Hippocampal formation (tissue), 2 donors: ENCODE data around the gene GNAT1.

ENCODE experiments used
- DNase-seq, 2 donors: peaks; one replicate each; lab custom pipeline; 2025; lab: John Stamatoyannopoulos, UW

The GNAT1 gene

DNA sequence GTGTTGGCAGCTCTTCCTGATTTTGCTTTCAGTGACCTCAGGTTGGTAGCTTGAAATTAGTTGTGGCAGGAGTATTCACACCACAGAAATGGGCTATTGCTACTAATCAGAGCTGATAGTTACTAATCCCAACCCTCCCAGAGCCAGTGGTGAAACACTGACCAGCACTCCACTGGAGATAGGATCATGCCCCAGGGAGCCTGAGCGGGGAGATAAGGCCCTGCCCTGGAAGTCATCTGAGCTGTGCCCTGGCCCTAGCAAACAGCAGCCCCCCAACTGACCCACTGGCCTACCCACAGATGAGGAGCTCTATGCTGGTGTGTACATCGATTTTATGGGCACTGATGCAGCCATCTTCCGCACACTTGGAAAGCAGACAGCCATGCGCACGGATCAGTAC, 9.4 kb upstream of the GNAT1 start:
- DNase-seq = no peak

GRCh38 chr3:50182533-50183099, 8.8 kb upstream of the GNAT1 start:
- DNase-seq = no peak

DNA sequence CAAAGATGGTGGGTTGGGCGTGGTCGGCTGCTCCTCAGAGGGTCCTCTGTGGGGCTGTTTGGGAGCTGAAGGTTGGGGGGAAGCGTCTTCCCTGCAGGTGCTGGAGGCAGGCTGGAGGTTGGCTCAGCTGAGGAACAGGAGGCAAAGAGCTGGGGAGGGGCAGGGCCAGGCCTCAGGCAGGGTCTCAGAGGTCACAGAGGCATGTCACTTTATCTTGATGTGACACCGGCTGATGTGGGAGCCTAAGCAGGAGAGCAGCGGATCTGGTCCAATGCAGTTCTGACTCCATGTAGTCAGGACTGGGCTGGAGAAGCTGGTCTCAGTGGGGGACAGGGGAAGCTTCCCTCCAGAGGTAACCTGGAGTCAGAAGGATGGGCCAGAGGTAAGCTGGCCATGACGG, 7.7 kb upstream of the GNAT1 start:
- no peak for DNase-seq

GRCh38 chr3:50184242-50184978, 7.0 kb upstream of the GNAT1 start:
- DNase-seq = no peak

DNA sequence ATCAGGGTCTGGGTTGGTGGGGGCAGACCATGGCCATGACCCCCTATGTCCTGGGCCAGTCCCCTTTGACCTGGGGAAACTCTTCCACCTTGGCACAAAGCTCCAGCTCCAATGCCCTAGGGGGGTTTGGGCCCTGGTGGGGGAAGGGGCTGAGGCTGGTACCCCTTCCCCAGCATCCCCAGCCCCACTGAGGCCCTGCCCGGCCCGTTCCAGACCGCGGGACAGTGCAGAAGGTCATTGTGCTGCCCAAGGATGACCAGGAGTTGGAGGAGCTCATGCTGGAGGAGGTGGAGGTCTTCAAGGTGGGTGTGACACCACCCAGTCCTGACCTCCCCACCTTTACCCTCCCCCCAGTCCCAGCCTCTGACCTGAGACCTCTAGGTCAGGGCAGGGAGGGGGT, 6.2 kb upstream of the GNAT1 start:
- no peak for DNase-seq

- DNase-seq = no peak
These were observed 5.3 kb upstream of the GNAT1 start for GRCh38 chr3:50186096-50186495.

DNA sequence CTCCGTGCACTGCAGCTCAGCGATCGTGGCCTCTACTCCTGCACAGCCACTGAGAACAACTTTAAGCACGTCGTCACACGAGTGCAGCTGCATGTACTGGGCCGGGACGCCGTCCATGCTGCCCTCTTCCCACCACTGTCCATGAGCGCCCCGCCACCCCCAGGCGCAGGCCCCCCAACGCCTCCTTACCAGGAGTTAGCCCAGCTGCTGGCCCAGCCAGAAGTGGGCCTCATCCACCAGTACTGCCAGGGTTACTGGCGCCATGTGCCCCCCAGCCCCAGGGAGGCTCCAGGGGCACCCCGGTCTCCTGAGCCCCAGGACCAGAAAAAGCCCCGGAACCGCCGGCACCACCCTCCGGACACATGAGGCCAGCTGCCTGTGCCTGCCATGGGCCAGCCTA, 3.7 kb upstream of the GNAT1 start:
- no peak for DNase-seq

- DNase-seq = peak; percentile 42 to 44
These were observed 2.1 kb upstream of the GNAT1 start for GRCh38 chr3:50189274-50189673.

- DNase-seq = no peak
These were observed 1.4 kb upstream of the GNAT1 start for GRCh38 chr3:50189989-50190388.

- DNase-seq = no peak
These were observed 714 bp downstream of the GNAT1 start for GRCh38 chr3:50192124-50192523.

DNA sequence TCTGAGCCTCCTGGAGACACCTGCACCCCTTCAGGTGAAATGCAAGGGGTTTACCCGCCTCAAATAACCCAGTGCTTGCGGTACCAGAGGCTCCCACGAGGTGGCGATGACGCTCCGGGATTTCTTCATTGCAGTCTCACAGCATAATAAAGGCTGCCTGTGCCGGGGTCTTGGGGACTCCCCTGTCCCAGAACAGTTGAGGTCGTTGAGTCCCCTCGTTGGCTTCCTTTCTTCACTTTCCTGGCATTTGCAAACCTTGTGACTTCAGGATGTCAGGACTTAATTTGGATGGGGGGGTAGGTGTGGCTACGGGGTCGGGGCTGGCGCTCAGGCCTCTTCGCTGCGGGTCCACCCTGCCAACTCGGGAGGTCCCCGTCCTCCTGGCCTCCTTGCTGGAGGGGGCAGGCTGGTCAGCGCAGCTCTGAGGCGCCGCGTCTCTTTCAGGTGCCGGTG, 1.3 kb downstream of the GNAT1 start:
- DNase-seq = peak; percentile 13 to 43

DNA sequence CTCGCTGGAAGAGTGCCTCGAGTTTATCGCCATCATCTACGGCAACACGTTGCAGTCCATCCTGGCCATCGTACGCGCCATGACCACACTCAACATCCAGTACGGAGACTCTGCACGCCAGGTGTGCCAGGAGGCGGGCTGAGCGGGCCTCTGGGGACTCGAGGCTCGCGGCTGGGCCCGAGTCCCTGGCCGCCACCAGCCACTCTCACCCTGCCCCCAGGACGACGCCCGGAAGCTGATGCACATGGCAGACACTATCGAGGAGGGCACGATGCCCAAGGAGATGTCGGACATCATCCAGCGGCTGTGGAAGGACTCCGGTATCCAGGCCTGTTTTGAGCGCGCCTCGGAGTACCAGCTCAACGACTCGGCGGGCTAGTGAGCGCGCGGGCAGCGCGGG, 1.9 kb downstream of the GNAT1 start:
- DNase-seq = no peak

DNA sequence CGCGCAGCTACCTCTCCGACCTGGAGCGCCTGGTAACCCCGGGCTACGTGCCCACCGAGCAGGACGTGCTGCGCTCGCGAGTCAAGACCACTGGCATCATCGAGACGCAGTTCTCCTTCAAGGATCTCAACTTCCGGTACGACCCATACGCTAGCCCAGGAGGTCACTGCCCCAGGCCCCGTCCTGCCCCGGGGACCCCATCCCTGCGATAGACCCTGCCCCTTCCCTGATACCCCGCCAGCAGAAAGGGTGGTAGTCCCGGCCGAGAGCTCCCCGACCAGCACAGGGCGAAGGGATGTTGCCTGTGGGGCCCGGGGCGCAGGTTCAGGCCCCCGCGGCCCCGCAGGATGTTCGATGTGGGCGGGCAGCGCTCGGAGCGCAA, 2.3 kb downstream of the GNAT1 start:
- DNase-seq = no peak

DNA sequence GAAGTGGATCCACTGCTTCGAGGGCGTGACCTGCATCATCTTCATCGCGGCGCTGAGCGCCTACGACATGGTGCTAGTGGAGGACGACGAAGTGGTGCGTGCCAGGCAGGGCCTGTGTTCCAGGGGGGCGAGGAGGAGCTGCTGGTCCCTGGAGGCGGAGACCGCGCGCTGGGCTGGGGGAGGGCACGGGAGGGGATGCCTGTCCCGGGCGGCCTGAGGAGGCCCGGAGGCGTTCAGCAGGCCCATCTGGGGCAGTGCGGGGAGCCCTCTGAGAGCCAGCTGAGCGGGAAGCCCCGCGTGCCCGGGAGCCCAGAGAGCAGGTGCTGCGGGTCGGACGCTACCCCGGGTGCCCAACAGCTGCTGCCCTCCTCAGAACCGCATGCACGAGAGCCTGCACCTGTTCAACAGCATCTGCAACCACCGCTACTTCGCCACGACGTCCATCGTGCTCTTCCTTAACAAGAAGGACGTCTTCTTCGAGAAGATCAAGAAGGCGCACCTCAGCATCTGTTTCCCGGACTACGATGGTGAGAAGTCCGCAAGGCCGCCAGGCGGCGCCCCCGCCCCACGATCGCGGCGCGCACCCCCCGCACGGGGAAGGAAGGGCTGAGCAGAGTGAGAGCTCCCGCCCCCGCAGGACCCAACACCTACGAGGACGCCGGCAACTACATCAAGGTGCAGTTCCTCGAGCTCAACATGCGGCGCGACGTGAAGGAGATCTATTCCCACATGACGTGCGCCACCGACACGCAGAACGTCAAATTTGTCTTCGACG, 2.9 kb downstream of the GNAT1 start:
- DNase-seq = peak; percentile 26 to 68

- no peak for DNase-seq
These were observed 3.6 kb downstream of the GNAT1 start for GRCh38 chr3:50194903-50195500.

- no peak for DNase-seq
These were observed 4.3 kb downstream of the GNAT1 start for GRCh38 chr3:50195501-50196252.

GRCh38 chr3:50196253-50196801, 4.9 kb downstream of the GNAT1 start:
- DNase-seq = no peak

- no peak for DNase-seq
These were observed 10.3 kb downstream of the GNAT1 start for GRCh38 chr3:50201573-50202315.

GRCh38 chr3:50202353-50203112, 11.1 kb downstream of the GNAT1 start:
- no peak for DNase-seq
